Progenitor cell of endocrine pancreas (in vitro differentiated cells): Measurements from ENCODE around the gene GRPEL1. TPM values are rescaled to one million over a fixed set of nuclear protein-coding genes. Genes with fewer than 3 reads are reported as not detected.

Experiments
- DNase-seq: peaks from one replicate; pipeline ENCODE4 v3.0.0; 2021; ENCODE audit warnings: low spot score; ENCODE audit not compliant: unreplicated experiment
- H3K27ac Mint-ChIP-seq: 2 replicates; pipeline ENCODE4 v1.8.0; 2021; ENCODE audit warnings: mild to moderate bottlenecking, moderate library complexity, mixed read lengths
- H3K27me3 Mint-ChIP-seq: 2 replicates; pipeline ENCODE4 v1.8.0; 2021; ENCODE audit warnings: mixed read lengths
- H3K36me3 Mint-ChIP-seq: 2 replicates; pipeline ENCODE4 v1.8.0; 2022; ENCODE audit warnings: mixed read lengths; ENCODE audit not compliant: insufficient read depth
- H3K4me1 Mint-ChIP-seq: 2 replicates; pipeline ENCODE4 v1.8.0; 2021; ENCODE audit warnings: low read depth, mixed read lengths
- H3K4me3 Mint-ChIP-seq: 2 replicates; pipeline ENCODE4 v1.8.0; 2021; ENCODE audit warnings: low read depth, mild to moderate bottlenecking, moderate library complexity, mixed read lengths
- H3K9me3 Mint-ChIP-seq: 2 replicates; pipeline ENCODE4 v1.8.0; 2021; ENCODE audit warnings: low read depth, mixed read lengths
- CTCF ChIP-seq: fragments of 200-600 bp; sonication (generic); IDR thresholded peaks from one replicate; pipeline ENCODE4 v1.5.0; 2021; ENCODE audit warnings: antibody characterized with exemption, mild to moderate bottlenecking; ENCODE audit not compliant: unreplicated experiment
- total RNA-seq: library from RNA; stranded (reverse); gene quantifications from 2 replicates; pipeline ENCODE4 v1.2.1, GENCODE V29; 2021

GRPEL1 gene
- total RNA-seq, 1 donor from 2014 or later, result 18.2 TPM

GRCh38 chr4:7013175-7013574 lies 54.7 kb downstream of the GRPEL1 start:
- Mint-ChIP-seq H3K27ac (no peak overlapping the region), H3K4me3 (no peak overlapping the region), H3K27me3 (no peaks in the 10 kb centered on the region), H3K36me3 (peaks cover 23% of the 10 kb centered on the region), H3K4me1 (peaks cover 2% of the 10 kb centered on the region), H3K9me3 (no peaks in the 10 kb centered on the region)
- no peak for DNase-seq
- no peak for TF ChIP-seq CTCF

- Mint-ChIP-seq H3K27ac (no peak overlapping the region), H3K9me3 (no peaks in the 10 kb centered on the region), H3K4me1 (no peaks in the 10 kb centered on the region), H3K4me3 (no peak overlapping the region), H3K36me3 (peaks cover 21% of the 10 kb centered on the region), H3K27me3 (no peaks in the 10 kb centered on the region)
- DNase-seq, result no peak
- TF ChIP-seq CTCF, result no peak
Measured at GRCh38 chr4:7009564-7009963, 58.3 kb downstream of the GRPEL1 start.

Other genes starting within 250 kb of the GRPEL1 start
- 60.8 and 61.8 TPM in 2 replicates for gene TBC1D14, start 158.2 kb downstream of the GRPEL1 start, total RNA-seq
- 21.2 and 21.8 TPM in 2 replicates for gene TADA2B, start 24.7 kb downstream of the GRPEL1 start, total RNA-seq
- 2.2 and 2.9 TPM in 2 replicates for gene SORCS2, start 124.5 kb upstream of the GRPEL1 start, total RNA-seq